HFFc6 (cell line): ENCODE results near the gene PHLDB2. TPM values are rescaled to one million over a fixed set of nuclear protein-coding genes. Genes with fewer than 3 reads are reported as not detected.

ENCODE experiments used
- DNase-seq: peaks from one replicate; pipeline ENCODE4 v3.0.0-alpha.2; 2018
- H3K27ac Mint-ChIP-seq: 2 replicates; pipeline ENCODE4 v1.8.0; 2020; ENCODE audit warnings: mild to moderate bottlenecking, mixed read lengths
- H3K27me3 Mint-ChIP-seq: 2 replicates; pipeline ENCODE4 v1.8.0; 2021; ENCODE audit warnings: mild to moderate bottlenecking, moderate library complexity, mixed read lengths; ENCODE audit not compliant: insufficient read depth
- H3K36me3 Mint-ChIP-seq: 2 replicates; pipeline ENCODE4 v1.8.0; 2021; ENCODE audit warnings: low read depth, mixed read lengths
- H3K4me1 Mint-ChIP-seq: 2 replicates; pipeline ENCODE4 v1.8.0; 2020; ENCODE audit warnings: low read depth, mixed read lengths
- H3K4me3 Mint-ChIP-seq: 2 replicates; pipeline ENCODE4 v1.8.0; 2020; ENCODE audit warnings: mild to moderate bottlenecking, moderate library complexity, mixed read lengths
- H3K9me3 Mint-ChIP-seq: 2 replicates; pipeline ENCODE4 v1.8.0; 2020; ENCODE audit warnings: mild to moderate bottlenecking, mixed read lengths
- total RNA-seq, 6 experiments: library from RNA; stranded (reverse); fragmentation: NEBNext Ultra II Directional; extraction: Animal tissue kit (Norgen Biotek cat#: 25700); gene quantifications; 2 replicates in 1 of 6; 3 replicates in 5 of 6; pipeline ENCODE4 v1.2.3, GENCODE V29; 2021
- TF ChIP-seq, protein P1 (sequence below): fragments of 200-600 bp; sonication (generic); IDR thresholded peaks from 2 replicates; pipeline ENCODE4 v1.5.0; 2021; ENCODE audit warnings: antibody characterized with exemption, mild to moderate bottlenecking

Gene PHLDB2
- total RNA-seq, 6 experiments from 2014 or later, result 35.4 to 55.9 (median 37.6) TPM

DNA sequence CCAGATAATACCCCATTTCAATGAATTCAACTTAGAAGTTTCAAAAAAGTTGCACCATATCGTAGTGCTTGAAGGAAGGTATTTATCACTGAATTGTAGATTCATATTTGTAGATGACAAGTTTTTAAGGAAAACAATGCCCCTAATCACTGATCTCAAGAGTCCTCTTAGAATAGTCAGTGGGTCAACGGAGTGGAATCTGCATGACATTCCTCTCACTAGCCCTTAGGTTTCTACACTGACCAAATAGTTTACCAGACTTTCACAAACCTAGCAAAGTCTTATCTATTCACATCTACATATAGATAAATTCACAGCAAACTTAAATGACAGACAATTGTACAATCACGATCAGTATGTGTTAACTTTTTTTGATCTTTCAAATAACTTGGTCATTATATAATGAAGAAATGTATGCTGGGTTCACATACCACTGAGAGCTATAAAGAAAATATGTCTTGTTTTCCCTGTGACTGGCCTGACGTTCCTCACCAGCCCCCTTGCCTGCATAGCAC is 35.7 kb upstream of the PHLDB2 start:
- Mint-ChIP-seq H3K36me3 (peaks cover 20% of the 10 kb centered on the region), H3K4me3 (no peak overlapping the region), H3K27ac (no peak overlapping the region), H3K9me3 (peaks cover 15% of the 10 kb centered on the region), H3K27me3 (no peaks in the 10 kb centered on the region; the same call in 1 of the 2 replicates), H3K4me1 (peaks cover 15% of the 10 kb centered on the region; the same call in 1 of the 2 replicates)
- no peak for DNase-seq
- TF ChIP-seq, protein P1, sequence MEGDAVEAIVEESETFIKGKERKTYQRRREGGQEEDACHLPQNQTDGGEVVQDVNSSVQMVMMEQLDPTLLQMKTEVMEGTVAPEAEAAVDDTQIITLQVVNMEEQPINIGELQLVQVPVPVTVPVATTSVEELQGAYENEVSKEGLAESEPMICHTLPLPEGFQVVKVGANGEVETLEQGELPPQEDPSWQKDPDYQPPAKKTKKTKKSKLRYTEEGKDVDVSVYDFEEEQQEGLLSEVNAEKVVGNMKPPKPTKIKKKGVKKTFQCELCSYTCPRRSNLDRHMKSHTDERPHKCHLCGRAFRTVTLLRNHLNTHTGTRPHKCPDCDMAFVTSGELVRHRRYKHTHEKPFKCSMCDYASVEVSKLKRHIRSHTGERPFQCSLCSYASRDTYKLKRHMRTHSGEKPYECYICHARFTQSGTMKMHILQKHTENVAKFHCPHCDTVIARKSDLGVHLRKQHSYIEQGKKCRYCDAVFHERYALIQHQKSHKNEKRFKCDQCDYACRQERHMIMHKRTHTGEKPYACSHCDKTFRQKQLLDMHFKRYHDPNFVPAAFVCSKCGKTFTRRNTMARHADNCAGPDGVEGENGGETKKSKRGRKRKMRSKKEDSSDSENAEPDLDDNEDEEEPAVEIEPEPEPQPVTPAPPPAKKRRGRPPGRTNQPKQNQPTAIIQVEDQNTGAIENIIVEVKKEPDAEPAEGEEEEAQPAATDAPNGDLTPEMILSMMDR, result no peak

DNA sequence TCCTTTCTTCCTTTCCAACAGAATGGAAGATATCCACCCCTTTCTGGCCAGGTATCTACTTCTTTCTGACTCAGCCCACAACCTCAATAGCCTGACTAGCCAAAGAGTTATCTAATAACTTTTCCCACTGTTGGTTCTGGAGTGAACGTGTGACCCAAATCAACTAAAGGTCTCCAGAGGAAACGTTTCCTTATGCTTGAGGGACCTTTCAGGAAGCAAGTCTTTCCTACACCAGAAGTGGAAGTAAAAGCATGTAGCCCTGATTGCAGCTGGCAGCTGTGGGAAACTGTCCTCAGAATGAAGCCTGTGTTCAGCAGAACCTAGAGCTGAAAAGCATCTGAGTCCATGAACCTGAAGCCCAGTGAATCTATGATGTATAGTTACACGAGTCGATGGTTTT is 34.7 kb upstream of the PHLDB2 start:
- Mint-ChIP-seq H3K4me3 (no peak overlapping the region), H3K27ac (no peak overlapping the region), H3K9me3 (peaks cover 7% of the 10 kb centered on the region), H3K4me1 (peaks cover 15% of the 10 kb centered on the region; the same call in 1 of the 2 replicates), H3K36me3 (peaks cover 13% of the 10 kb centered on the region), H3K27me3 (no peaks in the 10 kb centered on the region; the same call in 1 of the 2 replicates)
- TF ChIP-seq, protein P1, result no peak
- DNase-seq, result no peak

DNA sequence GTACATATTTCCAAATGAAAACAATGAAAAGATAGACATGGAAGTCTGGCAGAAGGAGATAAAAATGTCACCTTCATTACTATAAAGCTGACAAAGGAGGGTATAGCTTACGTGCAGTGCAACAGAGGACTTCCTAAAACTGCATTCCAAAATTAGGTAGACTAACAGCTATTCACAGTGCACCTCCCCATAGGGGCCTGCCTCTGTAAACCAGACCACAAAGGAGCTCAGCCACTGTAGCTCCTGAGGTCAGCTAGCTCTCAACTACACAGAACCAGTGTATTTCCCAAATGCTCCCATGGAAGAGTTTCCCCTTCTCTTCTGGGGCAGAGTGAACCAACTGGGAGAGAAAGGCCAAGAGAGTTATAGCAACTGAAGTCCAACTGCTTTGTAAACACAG is 31.2 kb upstream of the PHLDB2 start:
- Mint-ChIP-seq H3K36me3 (no peaks in the 10 kb centered on the region), H3K27ac (no peak overlapping the region), H3K4me3 (no peak overlapping the region), H3K27me3 (no peaks in the 10 kb centered on the region), H3K9me3 (no peaks in the 10 kb centered on the region), H3K4me1 (peaks cover 21% of the 10 kb centered on the region)
- DNase-seq, result no peak
- TF ChIP-seq, protein P1, result no peak

GRCh38 chr3:111828530-111828929 is 30.5 kb upstream of the PHLDB2 start:
- no peak overlapping the region for H3K27ac Mint-ChIP-seq
- no peaks in the 10 kb centered on the region for H3K27me3 Mint-ChIP-seq
- no peaks in the 10 kb centered on the region for H3K9me3 Mint-ChIP-seq
- DNase-seq, result no peak
- H3K4me1 Mint-ChIP-seq, result peaks cover 15% of the 10 kb centered on the region
- TF ChIP-seq, protein P1, result no peak
- H3K36me3 Mint-ChIP-seq, result no peaks in the 10 kb centered on the region
- H3K4me3 Mint-ChIP-seq, result no peak overlapping the region

- Mint-ChIP-seq H3K27me3 (no peaks in the 10 kb centered on the region), H3K4me3 (no peak overlapping the region), H3K36me3 (no peaks in the 10 kb centered on the region), H3K9me3 (no peaks in the 10 kb centered on the region), H3K4me1 (peaks cover 10% of the 10 kb centered on the region), H3K27ac (no peak overlapping the region)
- TF ChIP-seq, protein P1, result no peak
- DNase-seq, result no peak
These were observed 30.0 kb upstream of the PHLDB2 start for GRCh38 chr3:111829023-111829422.

DNA sequence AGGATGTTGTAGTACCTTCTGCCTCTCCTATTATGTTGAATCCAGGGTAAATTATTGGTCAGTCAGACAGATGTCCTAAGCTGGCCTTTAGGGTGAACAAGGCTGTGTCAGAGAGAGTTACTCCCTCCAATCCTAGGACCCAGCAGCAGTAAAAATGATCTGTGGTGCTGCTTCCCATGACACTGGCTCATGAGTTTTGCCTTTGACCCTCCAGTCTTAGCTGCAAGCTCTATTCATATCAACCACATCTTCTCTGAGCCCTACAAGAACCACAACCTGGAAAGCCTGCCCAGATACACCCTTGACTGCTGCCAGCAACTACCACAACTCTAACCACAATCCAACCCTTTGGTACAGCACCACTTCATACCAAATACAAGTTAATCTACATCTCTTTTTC is 27.2 kb upstream of the PHLDB2 start:
- Mint-ChIP-seq H3K27me3 (no peaks in the 10 kb centered on the region), H3K36me3 (no peaks in the 10 kb centered on the region), H3K4me3 (no peak overlapping the region), H3K27ac (no peak overlapping the region), H3K9me3 (no peaks in the 10 kb centered on the region), H3K4me1 (peaks cover 7% of the 10 kb centered on the region)
- TF ChIP-seq, protein P1, result no peak
- DNase-seq, result no peak
